Neutrophil (primary cell): ENCODE data around the gene MLX.
A peak's percentile ranks its signal among the peaks of the same experiment; 100 is the strongest.

Source experiments
- H3K27ac ChIP-seq: fragments of 200-600 bp; sonication (generic); 2 replicates; pipeline ENCODE4 v1.5.1; 2016; ENCODE audit warnings: mild to moderate bottlenecking, moderate library complexity
- H3K27me3 ChIP-seq: fragments of 200-600 bp; sonication (generic); 2 replicates; pipeline ENCODE4 v1.6.0; 2016; ENCODE audit warnings: mild to moderate bottlenecking
- H3K36me3 ChIP-seq: fragments of 200-600 bp; sonication (generic); 2 replicates; pipeline ENCODE4 v1.5.1; 2017
- H3K4me1 ChIP-seq, 2 experiments: fragments of 200-600 bp in 1 of 2; sonication (generic) in 1 of 2; 1 replicate in 1 of 2; 2 replicates in 1 of 2; pipeline versions ENCODE4 v1.5.1 to v1.6.1; 2013 to 2016; ENCODE audit warnings: low read depth in 1 of 2, low read length in 1 of 2, mild to moderate bottlenecking in 1 of 2, moderate library complexity in 1 of 2; ENCODE audit not compliant: control insufficient read depth in 1 of 2, insufficient read depth in 1 of 2
- H3K4me3 ChIP-seq, 2 experiments: fragments of 200-600 bp in 1 of 2; sonication (generic) in 1 of 2; 1 replicate in 1 of 2; 2 replicates in 1 of 2; pipeline ENCODE4 v1.5.1; 2013 to 2016; ENCODE audit warnings: low read depth in 1 of 2, low read length in 1 of 2, mild to moderate bottlenecking in 1 of 2, moderate library complexity in 1 of 2
- H3K9me3 ChIP-seq: fragments of 200-600 bp; sonication (generic); 2 replicates; pipeline ENCODE4 v1.5.1; 2016
- CTCF ChIP-seq: fragments of 200-600 bp; sonication (generic); IDR thresholded peaks from 2 replicates; pipeline ENCODE4 v1.5.1; 2016; ENCODE audit warnings: antibody characterized with exemption

The MLX gene

DNA sequence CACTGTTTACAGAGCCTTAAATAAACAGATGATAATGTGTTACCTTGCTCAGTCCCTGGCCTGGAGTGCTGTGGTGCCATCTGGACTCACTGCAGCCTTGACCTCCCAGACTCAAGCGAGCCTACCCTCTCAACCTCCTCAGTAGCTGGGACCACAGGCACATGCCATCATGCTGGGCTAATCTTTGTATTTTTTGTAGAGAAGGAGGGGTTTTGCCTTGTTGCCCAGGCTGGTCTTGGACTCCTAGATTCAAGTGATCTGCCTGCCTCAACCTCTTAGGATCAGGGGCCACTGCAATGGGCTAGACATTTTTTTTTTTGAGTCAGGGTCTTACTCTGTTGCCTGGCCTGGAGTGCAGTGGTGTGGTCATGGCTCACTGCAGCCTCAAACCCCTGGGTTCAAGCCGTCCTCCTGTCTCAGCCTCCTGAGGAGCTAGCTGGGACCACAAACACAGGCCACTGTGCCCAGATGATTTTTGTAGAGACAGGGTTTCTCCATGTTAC is 35.9 kb upstream of the MLX start:
- H3K9me3 ChIP-seq = no peaks in the 10 kb centered on the region
- no peak for TF ChIP-seq CTCF
- H3K4me1 ChIP-seq = peaks cover 37 to 48% of the 10 kb centered on the region in 2 experiments
- H3K27ac ChIP-seq = no peak overlapping the region
- no peak overlapping the region for H3K4me3 ChIP-seq
- no peaks in the 10 kb centered on the region for H3K27me3 ChIP-seq
- no peaks in the 10 kb centered on the region for H3K36me3 ChIP-seq

DNA sequence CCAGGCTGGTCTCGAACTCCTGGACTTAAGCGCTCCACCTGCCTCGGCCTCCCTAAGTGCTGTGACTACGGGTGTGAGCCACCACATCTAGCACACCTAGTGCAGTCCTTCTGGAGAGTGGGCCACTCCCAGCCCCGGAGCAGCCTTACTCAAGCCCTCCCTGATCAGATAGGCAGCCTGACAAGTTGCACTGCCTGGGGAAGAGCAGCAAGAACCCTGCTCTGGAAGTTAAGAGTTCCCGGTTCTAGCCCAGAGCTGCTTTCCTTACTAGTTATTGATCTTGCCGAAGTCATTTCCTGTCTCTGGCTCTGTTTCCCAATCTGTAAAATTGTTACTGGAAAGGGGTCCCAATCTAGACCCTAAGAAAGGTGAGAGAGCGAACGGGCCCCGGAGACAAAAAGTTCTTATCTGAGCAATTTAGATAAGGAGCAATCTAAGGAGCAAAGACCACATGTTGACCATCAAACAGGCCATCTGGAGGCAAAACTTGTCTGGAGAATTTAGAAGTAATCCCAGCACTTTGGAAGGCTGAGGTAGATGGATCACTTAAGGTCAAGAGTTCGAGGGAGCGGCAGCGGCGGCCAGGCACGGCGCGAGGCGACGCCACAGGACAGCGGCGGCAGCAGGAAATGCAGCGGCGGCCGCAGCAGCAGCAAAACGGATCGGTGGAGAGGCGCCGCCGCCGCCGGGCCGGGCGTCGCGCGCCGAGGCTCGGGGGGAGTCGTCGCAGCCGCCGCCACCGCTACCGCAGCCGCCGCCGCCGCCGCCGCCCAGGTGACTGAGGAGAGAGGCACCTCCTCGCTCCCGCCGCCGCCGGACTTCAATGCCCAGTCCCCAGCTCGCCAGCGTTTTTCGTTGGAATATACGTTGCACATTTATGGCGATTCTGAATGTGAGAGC is 35.2 kb upstream of the MLX start:
- peak; percentile 56 for TF ChIP-seq CTCF
- H3K4me3 ChIP-seq = peak overlapping the region; percentile 53 to 59
- H3K36me3 ChIP-seq = no peaks in the 10 kb centered on the region
- H3K27ac ChIP-seq = peak overlapping the region; percentile 50
- peaks cover 39 to 50% of the 10 kb centered on the region in 2 experiments for H3K4me1 ChIP-seq
- H3K9me3 ChIP-seq = no peaks in the 10 kb centered on the region
- no peaks in the 10 kb centered on the region for H3K27me3 ChIP-seq

- no peak for TF ChIP-seq CTCF
- peak overlapping the region; percentile 79 to 84 for H3K4me3 ChIP-seq
- H3K27ac ChIP-seq = peak overlapping the region; percentile 80
- H3K4me1 ChIP-seq = peaks cover 26 to 28% of the 10 kb centered on the region in 2 experiments
- no peaks in the 10 kb centered on the region for H3K27me3 ChIP-seq
- no peaks in the 10 kb centered on the region for H3K9me3 ChIP-seq
- peaks cover 10% of the 10 kb centered on the region for H3K36me3 ChIP-seq
Observed at GRCh38 chr17:42535155-42536047, 31.5 kb upstream of the MLX start.

GRCh38 chr17:42536048-42536371 is 30.9 kb upstream of the MLX start, which contains the start of gene NAGLU:
NAGLU (plus strand) TSS chr17:42536241; CDS start chr17:42536273, 32 bp downstream.
- H3K4me1 ChIP-seq = peaks cover 23 to 25% of the 10 kb centered on the region in 2 experiments
- no peaks in the 10 kb centered on the region for H3K27me3 ChIP-seq
- peak within 1 kb of the TSS; percentile 80 for H3K27ac ChIP-seq
- H3K9me3 ChIP-seq = no peaks in the 10 kb centered on the region
- peak within 1 kb of the TSS; percentile 79 to 84 for H3K4me3 ChIP-seq
- H3K36me3 ChIP-seq = peaks cover 13% of the 10 kb centered on the region
- peak; percentile 28 for TF ChIP-seq CTCF

GRCh38 chr17:42536372-42537155 is 30.3 kb upstream of the MLX start:
- TF ChIP-seq CTCF = no peak
- Histone ChIP-seq H3K27ac (peak overlapping the region; percentile 80), H3K4me1 (peaks cover 20 to 22% of the 10 kb centered on the region in 2 experiments), H3K4me3 (peak overlapping the region; percentile 79 to 84), H3K27me3 (no peaks in the 10 kb centered on the region), H3K36me3 (peaks cover 18% of the 10 kb centered on the region), H3K9me3 (no peaks in the 10 kb centered on the region)
